ENCODE results near the gene NACC2.

The NACC2 gene

DNA sequence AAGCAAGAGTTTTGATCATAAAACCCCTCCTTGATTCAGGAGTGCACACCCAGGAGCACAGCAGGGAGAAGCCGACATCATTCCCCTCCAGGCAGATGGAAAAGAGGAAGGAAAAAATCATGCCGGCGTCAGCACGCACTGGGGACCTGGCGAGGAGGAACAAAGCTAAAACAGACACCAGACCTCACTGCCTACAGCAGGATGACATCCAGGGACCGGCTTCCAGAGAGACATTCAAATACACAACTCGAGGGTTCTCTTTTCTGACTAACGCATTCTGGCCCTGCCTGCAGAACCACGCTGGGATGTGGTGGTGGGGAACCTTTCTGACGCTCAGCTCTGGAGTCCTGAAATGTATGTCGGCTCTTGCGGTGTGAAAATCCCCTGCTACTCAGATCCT is 136.6 kb downstream of the NACC2 start:
- no peak overlapping the region for H3K4me3 ChIP-seq (ENCODE audit: low read length)
- TF ChIP-seq, protein P1, sequence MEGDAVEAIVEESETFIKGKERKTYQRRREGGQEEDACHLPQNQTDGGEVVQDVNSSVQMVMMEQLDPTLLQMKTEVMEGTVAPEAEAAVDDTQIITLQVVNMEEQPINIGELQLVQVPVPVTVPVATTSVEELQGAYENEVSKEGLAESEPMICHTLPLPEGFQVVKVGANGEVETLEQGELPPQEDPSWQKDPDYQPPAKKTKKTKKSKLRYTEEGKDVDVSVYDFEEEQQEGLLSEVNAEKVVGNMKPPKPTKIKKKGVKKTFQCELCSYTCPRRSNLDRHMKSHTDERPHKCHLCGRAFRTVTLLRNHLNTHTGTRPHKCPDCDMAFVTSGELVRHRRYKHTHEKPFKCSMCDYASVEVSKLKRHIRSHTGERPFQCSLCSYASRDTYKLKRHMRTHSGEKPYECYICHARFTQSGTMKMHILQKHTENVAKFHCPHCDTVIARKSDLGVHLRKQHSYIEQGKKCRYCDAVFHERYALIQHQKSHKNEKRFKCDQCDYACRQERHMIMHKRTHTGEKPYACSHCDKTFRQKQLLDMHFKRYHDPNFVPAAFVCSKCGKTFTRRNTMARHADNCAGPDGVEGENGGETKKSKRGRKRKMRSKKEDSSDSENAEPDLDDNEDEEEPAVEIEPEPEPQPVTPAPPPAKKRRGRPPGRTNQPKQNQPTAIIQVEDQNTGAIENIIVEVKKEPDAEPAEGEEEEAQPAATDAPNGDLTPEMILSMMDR (conservative IDR thresholded peaks at IDR 0.05; ENCODE audit: low read length), result no peak
- DNase-seq (ENCODE audit: low read depth), result no peak

DNA sequence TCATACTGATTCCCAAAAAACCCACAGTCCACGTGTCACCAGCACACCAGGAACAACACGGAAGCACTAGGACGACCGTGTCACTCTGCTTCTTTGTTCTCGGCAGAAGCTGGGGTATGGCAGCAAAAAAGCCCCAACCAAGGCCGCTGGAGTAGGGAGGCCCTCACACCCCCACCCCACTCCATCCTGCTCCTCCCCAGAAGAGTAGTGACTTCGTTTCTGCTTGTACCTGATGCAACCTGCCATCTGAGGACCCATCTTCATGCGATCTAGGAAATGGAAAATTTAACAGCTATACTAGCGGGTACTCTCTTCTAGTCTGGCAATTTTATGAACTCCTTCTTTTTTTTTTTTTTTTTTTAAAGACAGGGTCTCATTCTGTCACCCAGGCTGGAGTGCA is 137.7 kb downstream of the NACC2 start:
- no peak for DNase-seq (ENCODE audit: low read depth)
- TF ChIP-seq, protein P1 (conservative IDR thresholded peaks at IDR 0.05; ENCODE audit: low read length), result no peak
- no peak overlapping the region for H3K4me3 ChIP-seq (ENCODE audit: low read length)

DNA sequence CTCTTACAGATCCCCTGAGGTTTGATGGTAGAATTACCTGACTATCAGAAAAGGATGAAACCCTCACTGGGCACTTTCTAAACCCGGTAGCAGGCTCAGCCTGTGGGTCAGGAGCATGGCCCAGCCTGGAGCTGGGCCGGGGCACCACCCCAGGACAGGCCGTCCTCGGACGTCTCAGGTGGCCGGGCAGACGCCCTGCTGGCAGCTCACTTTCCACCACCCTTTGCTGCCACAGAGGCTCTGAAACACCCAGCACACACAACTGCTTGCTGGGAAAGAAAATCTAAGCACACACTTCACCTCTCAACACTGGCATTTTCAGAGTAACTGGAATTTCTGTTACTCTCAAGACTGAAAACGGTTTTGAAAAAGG is 138.3 kb downstream of the NACC2 start:
- TF ChIP-seq, protein P1 (conservative IDR thresholded peaks at IDR 0.05; ENCODE audit: low read length), result no peak
- H3K4me3 ChIP-seq (ENCODE audit: low read length), result no peak overlapping the region
- DNase-seq (ENCODE audit: low read depth), result no peak

Measured in AG10803 (cell line).